ENCODE data around the gene PLXNA4. TPM values are rescaled to one million over a fixed set of nuclear protein-coding genes. Genes with fewer than 3 reads are reported as not detected.

The PLXNA4 gene
- total and polyA plus RNA-seq, 2 experiments from 2014 or later = 0.08 to 0.80 TPM

DNA sequence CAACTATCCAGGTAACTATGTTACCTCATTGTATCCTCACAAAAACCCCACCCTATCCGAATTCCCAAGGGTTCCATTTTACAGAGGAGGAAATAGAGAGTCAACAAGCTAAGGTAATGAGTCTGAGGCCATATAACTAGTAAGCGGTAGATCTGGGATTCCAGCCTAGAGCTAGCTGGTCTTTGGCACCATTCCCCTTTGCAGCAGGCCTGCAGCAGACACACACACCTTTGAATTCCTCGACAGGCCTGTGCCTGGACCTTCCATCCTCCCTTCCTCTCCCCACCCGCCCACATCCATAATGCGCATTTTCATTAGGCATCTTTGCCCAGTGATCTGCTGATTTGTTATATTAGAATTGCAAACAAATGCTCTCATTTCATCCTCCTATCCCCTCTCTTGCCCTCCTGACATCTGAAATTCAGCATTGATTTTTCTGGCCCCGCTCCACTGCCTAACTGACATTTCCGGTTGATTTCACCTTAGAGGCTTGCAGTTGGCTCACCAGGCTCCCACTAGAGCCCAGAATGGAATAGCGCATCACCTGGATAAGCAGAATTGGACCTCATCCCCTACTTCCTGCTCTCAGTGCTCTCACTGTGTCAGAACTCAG is 129.5 kb downstream of the PLXNA4 start:
- no peak for TF ChIP-seq REST (IDR thresholded peaks at IDR 0.05; ENCODE audit: unreplicated experiment)
- TF ChIP-seq, protein P1, sequence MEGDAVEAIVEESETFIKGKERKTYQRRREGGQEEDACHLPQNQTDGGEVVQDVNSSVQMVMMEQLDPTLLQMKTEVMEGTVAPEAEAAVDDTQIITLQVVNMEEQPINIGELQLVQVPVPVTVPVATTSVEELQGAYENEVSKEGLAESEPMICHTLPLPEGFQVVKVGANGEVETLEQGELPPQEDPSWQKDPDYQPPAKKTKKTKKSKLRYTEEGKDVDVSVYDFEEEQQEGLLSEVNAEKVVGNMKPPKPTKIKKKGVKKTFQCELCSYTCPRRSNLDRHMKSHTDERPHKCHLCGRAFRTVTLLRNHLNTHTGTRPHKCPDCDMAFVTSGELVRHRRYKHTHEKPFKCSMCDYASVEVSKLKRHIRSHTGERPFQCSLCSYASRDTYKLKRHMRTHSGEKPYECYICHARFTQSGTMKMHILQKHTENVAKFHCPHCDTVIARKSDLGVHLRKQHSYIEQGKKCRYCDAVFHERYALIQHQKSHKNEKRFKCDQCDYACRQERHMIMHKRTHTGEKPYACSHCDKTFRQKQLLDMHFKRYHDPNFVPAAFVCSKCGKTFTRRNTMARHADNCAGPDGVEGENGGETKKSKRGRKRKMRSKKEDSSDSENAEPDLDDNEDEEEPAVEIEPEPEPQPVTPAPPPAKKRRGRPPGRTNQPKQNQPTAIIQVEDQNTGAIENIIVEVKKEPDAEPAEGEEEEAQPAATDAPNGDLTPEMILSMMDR (conservative IDR thresholded peaks at IDR 0.05; ENCODE audit: low read depth in 2 of 2) = 0 out of 4 replicates have a peak, but pooled peaks of 1 of the 2 experiments have one; percentile 17
- ATAC-seq = peak; percentile 49
- Histone ChIP-seq H3K79me2 (replicated peaks; ENCODE audit: insufficient read depth) (no peaks in the 10 kb centered on the region), H3K36me3 (ENCODE audit: insufficient read depth) (no peaks in the 10 kb centered on the region), H3K4me2 (peak overlapping the region; percentile 40; the same call in 1 of the 2 replicates), H3K4me1 (ENCODE audit: insufficient read depth) (peaks cover 10% of the 10 kb centered on the region), H3K9me2 (ENCODE audit: insufficient read depth) (peaks cover 4% of the 10 kb centered on the region; the same call in 1 of the 2 replicates), H4K20me1 (replicated peaks; ENCODE audit: insufficient read depth) (no peaks in the 10 kb centered on the region), H3K27ac (ENCODE audit: low read depth) (no peak overlapping the region), H3K4me3 (no peak overlapping the region), H2AFZ (no peak overlapping the region; the same call in 1 of the 2 replicates), H3F3A (replicated peaks; ENCODE audit: low read depth) (no peaks in the 10 kb centered on the region), H3K27me3 (ENCODE audit: insufficient read depth) (no peaks in the 10 kb centered on the region)
- peaks cover 20% of the 10 kb centered on the region for H3K4me1 Mint-ChIP-seq
- 0 out of 3 replicates have a peak, but pooled peaks cover 3% of the 10 kb centered on the region for H3K9me3 Mint-ChIP-seq
- peaks cover 3% of the 10 kb centered on the region for H3K27me3 Mint-ChIP-seq (ENCODE audit: insufficient read depth, low read depth, poor library complexity)
- no peak overlapping the region for H3K27ac Mint-ChIP-seq
- H3K36me3 Mint-ChIP-seq (ENCODE audit: low read depth) = peaks cover 3% of the 10 kb centered on the region; the same call in 1 of the 3 replicates
- DNase-seq (ENCODE audit: low spot score) = peak; percentile 40
- H3K4me3 Mint-ChIP-seq = no peak overlapping the region

- DNase-seq (ENCODE audit: low spot score) = no peak
These were observed 130.0 kb downstream of the PLXNA4 start for GRCh38 chr7:132446260-132446659.

More at GRCh38 chr7:132446260-132446659, 130.0 kb downstream of the PLXNA4 start:
- H3K27ac Mint-ChIP-seq = no peak overlapping the region
- Histone ChIP-seq H3K4me2 (peak overlapping the region; percentile 40; the same call in 1 of the 2 replicates), H3K27ac (ENCODE audit: low read depth) (no peak overlapping the region), H2AFZ (no peak overlapping the region; the same call in 1 of the 2 replicates), H3K27me3 (ENCODE audit: insufficient read depth) (no peaks in the 10 kb centered on the region), H4K20me1 (replicated peaks; ENCODE audit: insufficient read depth) (no peaks in the 10 kb centered on the region), H3K9me2 (ENCODE audit: insufficient read depth) (peaks cover 4% of the 10 kb centered on the region; the same call in 1 of the 2 replicates), H3K79me2 (replicated peaks; ENCODE audit: insufficient read depth) (no peaks in the 10 kb centered on the region), H3F3A (replicated peaks; ENCODE audit: low read depth) (no peaks in the 10 kb centered on the region), H3K4me3 (no peak overlapping the region), H3K36me3 (ENCODE audit: insufficient read depth) (no peaks in the 10 kb centered on the region), H3K4me1 (ENCODE audit: insufficient read depth) (peaks cover 10% of the 10 kb centered on the region)
- H3K4me3 Mint-ChIP-seq = no peak overlapping the region
- H3K4me1 Mint-ChIP-seq = peaks cover 20% of the 10 kb centered on the region
- 0 out of 3 replicates have a peak, but pooled peaks cover 3% of the 10 kb centered on the region for H3K9me3 Mint-ChIP-seq
- no peak for TF ChIP-seq POLR2AphosphoS5 (IDR thresholded peaks at IDR 0.05; ENCODE audit: low read depth)
- no peak for TF ChIP-seq STAT1 (IDR thresholded peaks at IDR 0.05; ENCODE audit: unreplicated experiment)
- TF ChIP-seq, protein P2, sequence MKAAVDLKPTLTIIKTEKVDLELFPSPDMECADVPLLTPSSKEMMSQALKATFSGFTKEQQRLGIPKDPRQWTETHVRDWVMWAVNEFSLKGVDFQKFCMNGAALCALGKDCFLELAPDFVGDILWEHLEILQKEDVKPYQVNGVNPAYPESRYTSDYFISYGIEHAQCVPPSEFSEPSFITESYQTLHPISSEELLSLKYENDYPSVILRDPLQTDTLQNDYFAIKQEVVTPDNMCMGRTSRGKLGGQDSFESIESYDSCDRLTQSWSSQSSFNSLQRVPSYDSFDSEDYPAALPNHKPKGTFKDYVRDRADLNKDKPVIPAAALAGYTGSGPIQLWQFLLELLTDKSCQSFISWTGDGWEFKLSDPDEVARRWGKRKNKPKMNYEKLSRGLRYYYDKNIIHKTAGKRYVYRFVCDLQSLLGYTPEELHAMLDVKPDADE (IDR thresholded peaks at IDR 0.05) = no peak
- TF ChIP-seq CREB1 (CRISPR knock-in tag; IDR thresholded peaks at IDR 0.05; ENCODE audit: low read depth) = no peak
- no peak for TF ChIP-seq EZH2 (IDR thresholded peaks at IDR 0.05; ENCODE audit: low read depth, unreplicated experiment)
- no peak for TF ChIP-seq EZH2phosphoT487 (IDR thresholded peaks at IDR 0.05; ENCODE audit: unreplicated experiment)
- TF ChIP-seq ZNF331 (CRISPR knock-in tag; IDR thresholded peaks at IDR 0.05; ENCODE audit: low read depth) = no peak
- TF ChIP-seq JUNB (IDR thresholded peaks at IDR 0.05; ENCODE audit: unreplicated experiment) = no peak
- no peak for TF ChIP-seq NANOG (IDR thresholded peaks at IDR 0.05; ENCODE audit: borderline replicate concordance)
- ATAC-seq = no peak
- peaks cover 3% of the 10 kb centered on the region; the same call in 1 of the 3 replicates for H3K36me3 Mint-ChIP-seq (ENCODE audit: low read depth)
- peaks cover 3% of the 10 kb centered on the region for H3K27me3 Mint-ChIP-seq (ENCODE audit: insufficient read depth, low read depth, poor library complexity)

All from GM23338 (cell line).